AG04450 (cell line): ENCODE measurements around the gene GNG13. TPM values are rescaled to one million over a fixed set of nuclear protein-coding genes. Genes with fewer than 3 reads are reported as not detected.

Experiments used
- CTCF ChIA-PET: fragments of 300-600, 350-600 bp; formaldehyde crosslinking; extraction: SDS; loops from one replicate; lab custom pipeline; 2022; ENCODE audit warnings: antibody characterized with exemption, inconsistent platforms; lab: Charles Lee
- POLR2A ChIA-PET: fragments of 350-600 bp; formaldehyde crosslinking; extraction: SDS; loops from one replicate; lab custom pipeline; 2021; ENCODE audit warnings: antibody characterized with exemption, inconsistent platforms; lab: Yijun Ruan, JAX
- DNase-seq: peaks from one replicate; pipeline ENCODE4 v3.0.0-alpha.2; 2011; ENCODE audit warnings: low read depth, low spot score
- H3K27ac ChIP-seq: one replicate; pipeline ENCODE4 v1.5.1; 2012; ENCODE audit warnings: low read depth, low read length, control low read depth
- H3K27me3 ChIP-seq: one replicate; pipeline ENCODE4 v1.6.0; 2012; ENCODE audit warnings: low read length; ENCODE audit not compliant: control insufficient read depth, insufficient read depth
- H3K4me3 ChIP-seq: 2 replicates; pipeline ENCODE4 v1.5.1; 2011; ENCODE audit warnings: mild to moderate bottlenecking, low read depth, low read length, control low read depth
- H3K9me3 ChIP-seq: 2 replicates; pipeline ENCODE4 v1.5.1; 2012; ENCODE audit warnings: low read length; ENCODE audit not compliant: control insufficient read depth, insufficient read depth
- polyA plus RNA-seq: library from polyadenylated mRNA; depleted of rRNA; stranded (reverse); fragments of >200 nt; gene quantifications from 2 replicates; pipeline ENCODE4 v1.2.3, GENCODE V29; 2011
- TF ChIP-seq, protein P1 (sequence below): IDR thresholded peaks from 2 replicates; pipeline ENCODE4 v1.5.1; 2011; ENCODE audit warnings: low read depth, low read length, control low read depth, inconsistent platforms

Gene GNG13
- polyA plus RNA-seq, 1 experiment: not detected

DNA sequence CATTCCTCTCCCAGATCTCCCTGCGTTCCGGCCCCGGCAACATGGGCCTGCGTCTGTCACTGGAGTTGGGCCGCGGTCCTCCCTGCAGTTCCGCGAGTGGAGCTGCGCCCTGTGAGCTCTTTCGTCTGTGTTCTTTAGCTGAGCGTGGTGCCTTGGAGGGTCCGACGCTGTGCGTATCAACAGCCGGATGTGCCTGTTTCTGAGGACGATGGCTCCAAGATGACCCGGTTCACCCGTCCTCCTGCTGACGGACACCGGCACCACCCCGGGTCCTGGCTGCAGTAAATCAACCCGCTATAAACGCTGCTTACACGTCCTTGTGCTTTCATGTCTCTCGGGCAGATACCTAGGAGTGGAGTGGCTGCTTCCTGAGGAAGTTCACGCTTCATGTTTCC is 44.8 kb upstream of the GNG13 start:
- Histone ChIP-seq H3K4me3 (no peak overlapping the region), H3K9me3 (peaks cover 92% of the 10 kb centered on the region), H3K27ac (no peak overlapping the region), H3K27me3 (no peaks in the 10 kb centered on the region)
- CTCF ChIA-PET: no interaction called here
- POLR2A ChIA-PET: no interaction called here
- TF ChIP-seq, protein P1, sequence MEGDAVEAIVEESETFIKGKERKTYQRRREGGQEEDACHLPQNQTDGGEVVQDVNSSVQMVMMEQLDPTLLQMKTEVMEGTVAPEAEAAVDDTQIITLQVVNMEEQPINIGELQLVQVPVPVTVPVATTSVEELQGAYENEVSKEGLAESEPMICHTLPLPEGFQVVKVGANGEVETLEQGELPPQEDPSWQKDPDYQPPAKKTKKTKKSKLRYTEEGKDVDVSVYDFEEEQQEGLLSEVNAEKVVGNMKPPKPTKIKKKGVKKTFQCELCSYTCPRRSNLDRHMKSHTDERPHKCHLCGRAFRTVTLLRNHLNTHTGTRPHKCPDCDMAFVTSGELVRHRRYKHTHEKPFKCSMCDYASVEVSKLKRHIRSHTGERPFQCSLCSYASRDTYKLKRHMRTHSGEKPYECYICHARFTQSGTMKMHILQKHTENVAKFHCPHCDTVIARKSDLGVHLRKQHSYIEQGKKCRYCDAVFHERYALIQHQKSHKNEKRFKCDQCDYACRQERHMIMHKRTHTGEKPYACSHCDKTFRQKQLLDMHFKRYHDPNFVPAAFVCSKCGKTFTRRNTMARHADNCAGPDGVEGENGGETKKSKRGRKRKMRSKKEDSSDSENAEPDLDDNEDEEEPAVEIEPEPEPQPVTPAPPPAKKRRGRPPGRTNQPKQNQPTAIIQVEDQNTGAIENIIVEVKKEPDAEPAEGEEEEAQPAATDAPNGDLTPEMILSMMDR: no peak
- DNase-seq: no peak

DNA sequence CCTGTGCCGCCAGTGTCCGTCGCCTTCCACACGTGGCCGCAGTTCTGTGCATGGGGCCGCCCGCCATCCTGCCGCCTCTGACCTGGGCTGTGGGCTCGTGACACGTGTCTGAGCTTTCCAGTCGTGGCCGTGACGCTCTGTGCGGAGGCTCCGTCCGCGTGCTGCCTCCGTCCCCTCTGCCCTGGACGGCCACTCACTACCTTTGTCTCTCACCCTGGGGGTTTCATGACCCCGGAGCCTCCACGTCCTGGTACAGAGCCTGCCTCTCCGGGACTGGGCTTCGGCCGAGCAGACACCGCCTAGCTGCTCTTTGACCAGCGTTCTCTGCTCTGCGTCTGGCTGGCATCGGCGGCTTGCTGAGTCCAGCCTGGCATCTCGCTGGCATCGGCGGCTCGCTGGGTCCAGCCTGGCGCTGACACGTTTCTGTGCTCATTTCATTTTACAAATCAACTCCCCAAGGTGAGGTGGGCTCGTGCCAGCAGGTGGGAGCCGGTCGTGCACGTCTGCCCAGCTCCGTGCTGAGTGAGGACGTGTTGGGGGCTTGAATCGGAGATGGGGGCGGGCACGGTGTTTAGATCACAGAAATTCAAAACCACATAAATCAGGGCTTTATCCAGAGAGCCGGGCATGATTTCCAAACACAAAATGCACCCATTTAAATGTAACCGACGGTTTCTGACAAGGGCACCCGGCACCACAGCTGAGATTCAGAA is 44.3 kb upstream of the GNG13 start:
- DNase-seq: no peak
- no peaks in the 10 kb centered on the region for H3K27me3 ChIP-seq
- TF ChIP-seq, protein P1: no peak

DNA sequence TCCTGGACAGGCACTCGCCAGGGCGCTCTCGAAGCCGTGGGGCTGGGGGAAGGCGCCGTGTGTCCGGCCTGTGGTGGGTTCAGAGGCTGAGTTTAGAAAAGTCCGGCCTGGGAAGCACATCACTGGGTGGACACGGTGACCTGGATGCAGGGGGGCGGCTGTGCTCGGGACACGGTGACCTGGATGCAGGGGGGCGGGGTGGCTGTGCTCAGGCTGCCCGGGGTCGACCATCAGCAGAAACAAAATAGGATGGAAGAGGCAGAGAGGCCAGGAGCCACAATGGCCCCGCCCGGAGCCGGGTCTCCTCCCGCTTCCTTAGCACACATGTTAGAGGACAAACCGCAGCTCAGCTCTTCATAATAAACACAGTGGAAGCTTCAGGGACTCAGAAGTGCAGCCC is 43.2 kb upstream of the GNG13 start:
- Histone ChIP-seq H3K27me3 (no peaks in the 10 kb centered on the region), H3K27ac (no peak overlapping the region), H3K4me3 (no peak overlapping the region), H3K9me3 (peaks cover 93% of the 10 kb centered on the region)
- TF ChIP-seq, protein P1: no peak
- no peak for DNase-seq
- POLR2A ChIA-PET: no interaction called here
- CTCF ChIA-PET: no interaction called here

More for the DNA sequence above, 44.3 kb upstream of the GNG13 start:
- H3K4me3 ChIP-seq: no peak overlapping the region
- CTCF ChIA-PET: no interaction called here
- POLR2A ChIA-PET: no interaction called here
- H3K9me3 ChIP-seq: peaks cover 92% of the 10 kb centered on the region
- no peak overlapping the region for H3K27ac ChIP-seq

DNA sequence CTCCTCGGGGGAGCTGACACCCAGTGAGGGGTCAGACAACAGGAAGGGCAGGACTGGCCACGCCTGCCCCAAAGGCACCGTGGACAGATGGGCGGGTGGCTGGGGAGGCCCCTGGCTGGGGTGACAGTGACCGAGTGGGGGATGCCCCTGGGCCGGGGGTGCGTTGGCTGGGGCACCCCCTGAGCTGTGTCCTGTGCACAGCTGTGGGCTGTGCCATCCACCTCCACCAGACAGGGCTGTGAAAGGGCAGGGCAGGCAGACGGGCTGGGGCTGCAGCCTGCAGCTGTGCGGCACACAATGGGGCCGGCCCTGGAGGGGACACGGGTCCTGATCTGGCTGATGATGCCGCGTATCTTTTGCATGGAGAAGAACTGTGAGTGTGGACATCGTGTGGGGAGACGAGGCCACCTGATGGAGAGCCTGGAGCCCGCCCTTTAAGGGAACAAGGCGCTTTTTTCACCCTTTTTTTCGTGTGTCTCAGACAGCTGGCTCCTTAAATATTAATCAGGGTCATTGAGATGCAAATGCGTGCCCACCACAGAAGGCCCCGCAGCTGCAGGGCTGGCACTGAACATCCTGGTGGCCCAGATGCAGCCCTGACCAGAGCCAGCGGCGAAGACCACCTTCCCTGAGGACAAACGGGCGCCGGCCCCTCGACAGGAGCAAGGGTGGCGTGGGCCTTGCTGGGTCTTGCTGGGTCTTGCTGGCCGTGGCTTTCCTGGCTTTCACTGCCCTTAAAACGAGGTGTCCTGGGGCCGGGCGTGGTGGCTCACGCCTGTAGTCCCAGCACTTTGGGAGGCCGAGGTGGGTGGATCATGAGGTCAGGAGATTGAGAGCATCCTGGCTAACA is 42.4 kb upstream of the GNG13 start:
- DNase-seq: no peak
- TF ChIP-seq, protein P1: no peak
- peaks cover 86% of the 10 kb centered on the region for H3K9me3 ChIP-seq
- H3K27me3 ChIP-seq: no peaks in the 10 kb centered on the region
- CTCF ChIA-PET: no interaction called here
- POLR2A ChIA-PET: no interaction called here
- H3K27ac ChIP-seq: no peak overlapping the region
- H3K4me3 ChIP-seq: no peak overlapping the region

DNA sequence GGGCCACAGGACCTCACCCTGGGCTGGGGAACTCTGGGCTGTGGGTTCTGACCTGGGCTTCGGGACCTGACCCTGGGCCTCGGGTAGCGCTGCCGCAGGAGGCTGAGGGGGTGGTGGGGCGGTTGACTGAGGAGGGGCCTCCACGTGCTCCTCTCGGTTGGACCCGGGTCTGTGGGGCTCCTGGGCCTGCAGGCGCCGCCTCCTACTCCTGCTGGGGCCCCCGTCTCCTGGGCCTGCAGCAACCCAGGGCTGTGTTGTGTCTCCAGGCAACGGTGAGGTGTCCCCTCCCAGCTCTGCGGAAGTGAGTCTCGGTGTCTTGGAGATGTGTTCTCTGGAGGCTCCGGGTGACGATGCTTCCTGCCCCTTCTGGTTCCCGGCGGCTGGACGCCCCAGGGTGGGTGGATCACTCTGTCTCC is 41.5 kb upstream of the GNG13 start:
- CTCF ChIA-PET: no interaction called here
- no peaks in the 10 kb centered on the region for H3K27me3 ChIP-seq
- TF ChIP-seq, protein P1: no peak
- no peak for DNase-seq
- POLR2A ChIA-PET: no interaction called here
- no peak overlapping the region for H3K4me3 ChIP-seq
- no peak overlapping the region for H3K27ac ChIP-seq
- peaks cover 81% of the 10 kb centered on the region for H3K9me3 ChIP-seq
